CD14-positive monocyte (primary cell): ENCODE measurements around the gene PDGFD. TPM values are rescaled to one million over a fixed set of nuclear protein-coding genes. Genes with fewer than 3 reads are reported as not detected.

Source experiments
- DNase-seq, 3 donors: peaks; one replicate each; pipeline ENCODE4 v3.0.0-alpha.2; 2011 to 2022
- H2AFZ ChIP-seq: 2 replicates; pipeline ENCODE4 v1.6.0; 2012; ENCODE audit warnings: mild to moderate bottlenecking, low read depth, low read length, inconsistent platforms; ENCODE audit not compliant: insufficient read depth, poor library complexity, severe bottlenecking
- H3K27ac ChIP-seq, 2 donors: 1 replicate in 1 of 2; 2 replicates in 1 of 2; pipeline ENCODE4 v1.5.1; 2012 to 2013; ENCODE audit warnings: low read length in 2 of 2, control low read depth in 1 of 2, inconsistent platforms in 1 of 2, low read depth in 1 of 2, mild to moderate bottlenecking in 1 of 2
- H3K27me3 ChIP-seq, 2 donors: one replicate each; pipeline versions ENCODE4 v1.6.0 to v1.6.1; 2011 to 2013; ENCODE audit warnings: low read length in 2 of 2; ENCODE audit not compliant: control insufficient read depth in 2 of 2, insufficient read depth in 2 of 2
- H3K36me3 ChIP-seq, 2 donors: replicated peaks in 1 of 2; 1 replicate in 1 of 2; 2 replicates in 1 of 2; pipeline versions ENCODE4 v1.5.1 to v1.6.1; 2012 to 2013; ENCODE audit warnings: low read length in 2 of 2, control low read depth in 1 of 2, inconsistent platforms in 1 of 2, mild to moderate bottlenecking in 1 of 2; ENCODE audit not compliant: insufficient read depth in 2 of 2, control insufficient read depth in 1 of 2
- H3K4me1 ChIP-seq, 2 donors: 1 replicate in 1 of 2; 2 replicates in 1 of 2; pipeline versions ENCODE4 v1.5.1 to v1.6.1; 2012 to 2013; ENCODE audit warnings: low read length in 2 of 2, control low read depth in 1 of 2, inconsistent platforms in 1 of 2, mild to moderate bottlenecking in 1 of 2, moderate library complexity in 1 of 2; ENCODE audit not compliant: insufficient read depth in 2 of 2, control insufficient read depth in 1 of 2
- H3K4me2 ChIP-seq: replicated peaks from 2 replicates; pipeline ENCODE3; 2012; ENCODE audit warnings: low read length, moderate library complexity, mild to moderate bottlenecking; ENCODE audit not compliant: poor library complexity, severe bottlenecking; ENCODE audit errors: extremely low read depth
- H3K4me3 ChIP-seq, 3 experiments: fragments of 200-600 bp in 1 of 3; sonication (generic) in 1 of 3; replicated peaks in 1 of 3; 1 replicate in 2 of 3; 2 replicates in 1 of 3; pipeline ENCODE4 v1.5.1; 2011 to 2013; ENCODE audit warnings: low read length in 3 of 3, mild to moderate bottlenecking in 3 of 3, control low read depth in 2 of 3, low read depth in 2 of 3, inconsistent platforms in 1 of 3, moderate library complexity in 1 of 3
- H3K79me2 ChIP-seq: 2 replicates; pipeline ENCODE4 v1.6.0; 2012; ENCODE audit warnings: mild to moderate bottlenecking, control low read depth, inconsistent platforms, low read length, moderate library complexity; ENCODE audit not compliant: insufficient read depth
- H3K9ac ChIP-seq: 2 replicates; pipeline ENCODE4 v1.6.0; 2017; ENCODE audit warnings: low read length, mild to moderate bottlenecking; ENCODE audit not compliant: insufficient read depth, poor library complexity, severe bottlenecking
- H3K9me3 ChIP-seq, 2 donors: replicated peaks in 1 of 2; 1 replicate in 1 of 2; 2 replicates in 1 of 2; pipeline versions ENCODE4 v1.5.1 to v1.6.1; 2012 to 2013; ENCODE audit warnings: low read length in 2 of 2, control low read depth in 1 of 2; ENCODE audit not compliant: control insufficient read depth in 1 of 2, insufficient read depth in 1 of 2
- H4K20me1 ChIP-seq: 2 replicates; pipeline ENCODE4 v1.6.0; 2012; ENCODE audit warnings: mild to moderate bottlenecking, low read length, control low read depth, moderate library complexity; ENCODE audit not compliant: insufficient read depth
- H3K27ac Mint-ChIP-seq, 7 donors: one replicate each; pipeline ENCODE4 v1.8.0; 2020; ENCODE audit warnings: mild to moderate bottlenecking in 7 of 7, mixed read lengths in 7 of 7, moderate library complexity in 6 of 7, inconsistent platforms in 2 of 7
- H3K27me3 Mint-ChIP-seq, 3 donors: one replicate each; pipeline ENCODE4 v1.8.0; 2021 to 2022; ENCODE audit warnings: low read depth in 3 of 3, mild to moderate bottlenecking in 3 of 3, mixed read lengths in 3 of 3, moderate library complexity in 3 of 3, inconsistent platforms in 1 of 3
- H3K36me3 Mint-ChIP-seq, 2 donors: one replicate each; pipeline ENCODE4 v1.8.0; 2020; ENCODE audit warnings: mixed read lengths in 2 of 2, inconsistent platforms in 1 of 2, mild to moderate bottlenecking in 1 of 2
- H3K4me1 Mint-ChIP-seq: one replicate; pipeline ENCODE4 v1.8.0; 2020; ENCODE audit warnings: mild to moderate bottlenecking, mixed read lengths
- H3K4me3 Mint-ChIP-seq, 2 donors: one replicate each; pipeline ENCODE4 v1.8.0; 2020; ENCODE audit warnings: mild to moderate bottlenecking in 2 of 2, mixed read lengths in 2 of 2, moderate library complexity in 1 of 2
- H3K9me3 Mint-ChIP-seq, 7 donors: one replicate each; pipeline ENCODE4 v1.8.0; 2020 to 2022; ENCODE audit warnings: mixed read lengths in 7 of 7, mild to moderate bottlenecking in 6 of 7, moderate library complexity in 6 of 7, inconsistent platforms in 2 of 7
- CTCF ChIP-seq: fragments of 200-600 bp; IDR thresholded peaks from one replicate; pipeline ENCODE4 v1.8.0; 2022; ENCODE audit warnings: antibody characterized with exemption, mild to moderate bottlenecking
- WGBS: methylation state at CpG from one replicate; pipeline ENCODE4 v1.1.5; 2013; ENCODE audit warnings: missing lambda C conversion rate; ENCODE audit not compliant: insufficient coverage; 5-methylcytosine and 5-hydroxymethylcytosine counted together
- intact Hi-C, 2 donors: fragments of 100-400 bp; cut with micrococcal nuclease; formaldehyde crosslinking; loops; one replicate each; pipeline versions ENCODE4 v1.15.0 to v1.15.1; 2023
- polyA plus RNA-seq, 3 donors: library from polyadenylated mRNA; depleted of rRNA in 1 of 3; unstranded in 2 of 3; stranded (reverse) in 1 of 3; fragments of 300-500 nt in 2 of 3; fragments of >200 nt in 1 of 3; fragmentation: Illumina TruSeq in 2 of 3; gene quantifications; 1 replicate in 2 of 3; 2 replicates in 1 of 3; pipeline ENCODE4 v1.2.3, GENCODE V29; 2012 to 2021

PDGFD gene
- polyA plus RNA-seq, 3 donors: 0.05 to 0.15 TPM; not detected in 1

- intact Hi-C loops: no loop called here
Observed at GRCh38 chr11:104152941-104153505, 10.9 kb downstream of the PDGFD start.

GRCh38 chr11:104151404-104152204, 12.3 kb downstream of the PDGFD start:
- Histone ChIP-seq H3K9me3 (no peaks in the 10 kb centered on the region), H3K4me3 (no peak overlapping the region), H3K27me3 (no peaks in the 10 kb centered on the region), H3K4me1 (no peaks in the 10 kb centered on the region), H3K9ac (no peak overlapping the region), H3K4me2 (no peak overlapping the region), H4K20me1 (no peaks in the 10 kb centered on the region), H3K79me2 (no peaks in the 10 kb centered on the region), H3K36me3 (no peaks in the 10 kb centered on the region), H2AFZ (no peak overlapping the region), H3K27ac (no peak overlapping the region)
- peaks cover 5% of the 10 kb centered on the region for H3K4me1 Mint-ChIP-seq
- H3K27ac Mint-ChIP-seq: no peak overlapping the region
- no peak overlapping the region for H3K4me3 Mint-ChIP-seq
- WGBS: 100% methylated on average over 1 of the region's 8 CpGs
- intact Hi-C loops: no loop called here
- no peak for DNase-seq
- H3K9me3 Mint-ChIP-seq: no peaks in the 10 kb centered on the region
- TF ChIP-seq CTCF: peak; percentile 44
- H3K27me3 Mint-ChIP-seq: no peaks in the 10 kb centered on the region
- no peaks in the 10 kb centered on the region for H3K36me3 Mint-ChIP-seq

More at GRCh38 chr11:104152941-104153505, 10.9 kb downstream of the PDGFD start:
- peaks cover 5% of the 10 kb centered on the region for H3K4me1 Mint-ChIP-seq
- Histone ChIP-seq H3K4me3 (no peak overlapping the region), H3K4me1 (no peaks in the 10 kb centered on the region), H3K9me3 (no peaks in the 10 kb centered on the region), H2AFZ (no peak overlapping the region), H4K20me1 (no peaks in the 10 kb centered on the region), H3K27ac (no peak overlapping the region), H3K79me2 (no peaks in the 10 kb centered on the region), H3K4me2 (no peak overlapping the region), H3K27me3 (no peaks in the 10 kb centered on the region), H3K36me3 (no peaks in the 10 kb centered on the region), H3K9ac (no peak overlapping the region)
- no peaks in the 10 kb centered on the region for H3K36me3 Mint-ChIP-seq
- no peak for TF ChIP-seq CTCF
- no peak for DNase-seq
- H3K27me3 Mint-ChIP-seq: no peaks in the 10 kb centered on the region
- H3K9me3 Mint-ChIP-seq: no peaks in the 10 kb centered on the region
- H3K4me3 Mint-ChIP-seq: no peak overlapping the region
- no peak overlapping the region for H3K27ac Mint-ChIP-seq
